HG02759 (cell line): ENCODE data around the gene TTLL12.

Experiments
- ATAC-seq: cut with Tn5 transposase; IDR thresholded peaks from one replicate; pipeline ENCODE4 v1.9.1; 2021; ENCODE audit warnings: mild to moderate bottlenecking, moderate library complexity; ENCODE audit not compliant: unreplicated experiment

Gene TTLL12

DNA sequence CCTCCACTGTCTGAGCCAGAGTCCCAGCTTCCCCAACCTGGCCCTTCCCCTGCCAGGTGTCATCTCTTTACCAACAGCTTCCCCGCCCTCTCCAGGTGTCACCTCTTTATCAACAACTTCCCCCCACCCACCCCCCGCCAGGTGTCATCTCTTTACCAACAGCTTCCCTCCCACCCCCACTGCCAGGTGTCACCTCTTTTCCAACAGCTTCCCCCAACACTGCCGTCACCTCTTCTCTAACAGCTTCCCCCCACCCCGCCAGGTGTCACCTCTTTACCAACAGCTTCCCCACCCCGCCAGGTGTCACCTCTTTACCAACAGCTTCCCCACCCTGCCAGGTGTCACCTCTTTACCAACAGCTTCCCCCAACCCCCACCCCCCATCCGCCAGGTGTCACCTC is 29.8 kb upstream of the TTLL12 start:
- no peak for ATAC-seq

DNA sequence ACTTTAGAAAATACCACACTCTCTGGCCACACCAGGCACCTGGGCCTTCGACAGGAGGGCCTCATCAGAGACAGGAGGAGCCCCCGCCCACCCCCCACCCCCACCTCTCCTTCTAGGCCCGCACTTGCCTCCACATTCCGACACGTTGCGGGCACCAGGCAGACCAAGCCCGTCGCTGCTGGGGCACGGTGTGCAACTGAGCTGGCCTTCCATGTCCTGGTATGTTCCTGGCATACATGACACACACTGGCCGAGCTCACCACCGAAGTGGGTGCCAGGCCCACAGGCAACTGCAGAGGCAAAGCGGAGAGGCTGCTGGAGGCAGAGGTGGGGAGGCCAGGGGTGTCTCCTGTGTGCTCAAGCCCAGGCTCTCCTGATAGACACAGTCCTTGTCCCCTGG is 27.0 kb upstream of the TTLL12 start:
- ATAC-seq: no peak

DNA sequence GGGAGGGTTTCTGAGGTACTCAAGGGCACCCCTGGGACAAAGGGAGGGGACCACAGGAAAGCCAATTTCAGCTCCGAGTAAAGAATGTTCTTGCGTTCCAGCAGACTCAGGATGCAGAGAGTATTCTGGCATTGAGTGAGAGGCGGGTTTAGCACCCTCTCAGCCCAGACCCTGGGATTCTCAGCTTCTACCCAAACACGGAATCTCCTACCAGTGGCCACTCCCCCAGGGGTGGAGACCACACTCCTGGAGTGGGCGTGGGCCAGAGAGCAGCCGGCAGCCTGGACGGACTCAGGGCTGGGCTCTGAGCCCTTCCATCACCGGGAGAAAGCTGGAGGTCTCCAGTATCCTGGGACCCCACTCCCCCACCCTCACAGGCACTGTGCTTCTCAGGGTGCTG is 26.1 kb upstream of the TTLL12 start:
- ATAC-seq: no peak

DNA sequence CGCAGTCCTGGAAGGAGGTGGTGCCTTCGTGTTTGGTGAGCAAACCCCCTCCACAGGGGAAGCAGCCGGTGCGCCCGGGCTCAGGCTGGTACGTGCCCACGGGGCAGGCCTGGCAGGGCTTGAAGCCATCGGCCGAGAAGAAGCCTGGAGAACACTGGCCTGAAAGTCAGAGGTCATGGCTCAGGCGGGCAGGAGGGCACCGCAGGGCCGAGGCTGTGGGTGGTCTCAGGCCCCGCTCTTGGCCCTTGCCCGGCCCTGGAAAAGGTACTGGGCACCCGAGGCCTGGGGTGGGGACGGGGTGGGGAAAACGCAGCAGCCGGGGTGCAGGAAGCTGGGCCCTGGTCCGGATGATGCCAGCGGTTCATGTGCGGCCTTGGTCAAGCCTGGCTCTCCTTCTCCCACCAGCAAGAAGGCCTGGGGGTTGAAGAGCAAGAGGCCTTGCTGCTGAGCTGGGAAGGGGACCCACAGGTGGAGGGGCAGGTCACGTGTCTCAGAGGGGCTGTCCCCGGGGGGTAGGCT is 25.6 kb upstream of the TTLL12 start:
- no peak for ATAC-seq

DNA sequence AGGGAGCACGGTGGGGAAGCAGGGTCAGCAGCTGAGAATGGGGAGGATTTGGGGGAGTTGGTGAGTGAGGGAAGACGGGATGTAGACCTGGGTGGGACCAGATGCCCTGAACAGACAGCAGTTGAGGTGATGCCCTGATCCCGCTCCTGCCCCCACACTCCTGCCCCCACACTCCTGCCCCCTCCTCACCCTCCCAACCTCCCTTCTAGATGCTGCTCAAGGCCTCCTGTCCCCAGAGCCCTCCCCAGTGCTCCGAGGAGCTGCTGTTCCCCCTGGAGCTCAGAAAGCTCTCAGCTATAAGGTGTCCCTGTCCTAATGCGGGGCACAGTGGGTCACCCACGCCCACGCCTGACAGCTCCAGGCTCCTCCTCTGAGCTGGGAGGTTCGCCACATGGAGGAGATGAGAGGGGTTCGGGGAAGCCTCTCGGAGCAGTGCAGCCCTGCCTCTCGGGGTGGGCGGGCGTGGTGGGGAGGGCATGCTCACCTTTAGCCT is 25.1 kb upstream of the TTLL12 start:
- ATAC-seq: no peak

DNA sequence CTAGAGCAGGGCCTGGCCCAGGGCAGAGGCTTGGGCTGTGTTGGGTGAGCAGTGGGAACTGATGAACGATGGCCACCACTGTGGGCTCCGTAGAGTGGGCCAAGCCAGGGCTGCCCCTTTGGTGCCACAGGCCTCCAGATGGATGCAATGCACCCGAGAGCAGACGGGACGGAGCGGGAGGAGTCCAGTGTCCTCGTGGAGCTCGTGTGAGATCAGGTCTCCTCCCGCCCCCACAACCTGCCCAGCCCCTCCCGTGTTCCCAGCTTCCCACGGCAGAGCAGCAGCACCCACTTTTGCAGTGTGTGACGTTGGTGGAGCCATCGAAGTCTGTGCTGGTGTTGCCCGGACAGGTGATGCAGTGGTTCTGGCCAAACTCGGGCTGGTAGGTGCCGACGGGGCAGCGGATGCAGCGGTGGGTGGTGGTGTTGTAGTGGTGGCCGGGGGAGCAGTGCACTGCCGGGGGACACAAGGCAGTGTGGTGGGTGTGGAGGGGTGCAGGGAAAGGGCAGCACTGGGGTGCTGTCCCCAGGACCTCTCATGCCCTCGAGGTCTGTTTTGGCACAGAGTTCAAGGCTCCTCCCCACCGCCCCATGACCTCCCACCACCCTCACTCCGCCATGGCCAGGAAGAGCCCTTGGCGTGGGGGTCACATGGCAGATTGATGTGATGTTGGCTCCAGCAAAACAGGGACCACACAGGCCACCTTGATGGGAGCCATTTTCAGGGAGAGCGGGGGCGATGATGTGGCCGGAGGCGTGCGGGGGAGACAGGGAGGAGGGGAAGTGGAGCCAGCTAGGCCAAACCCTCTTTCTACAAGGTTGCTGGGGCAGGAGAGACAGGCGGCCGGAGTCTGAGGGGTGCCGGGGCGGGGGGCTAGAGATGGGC is 23.9 kb upstream of the TTLL12 start:
- ATAC-seq: no peak

DNA sequence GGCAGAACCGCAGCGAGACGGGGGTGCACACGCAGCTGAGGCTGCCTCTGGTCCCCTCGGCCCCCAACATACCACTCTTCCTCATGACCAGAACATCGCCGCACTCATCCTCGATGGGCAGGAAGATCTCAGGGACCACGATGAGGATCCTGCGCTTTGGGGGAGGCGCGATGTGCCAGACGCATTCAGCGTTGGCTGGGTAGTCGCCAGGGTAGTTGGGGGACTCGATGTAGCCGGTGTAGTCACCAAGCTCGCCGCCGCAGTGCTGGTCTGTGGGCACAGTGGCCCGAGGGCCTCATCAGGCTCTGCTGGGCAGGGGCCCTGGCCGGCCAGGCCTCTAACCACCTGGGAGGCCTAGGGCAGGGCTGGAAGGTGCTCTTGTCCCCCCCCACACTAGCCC is 23.0 kb upstream of the TTLL12 start:
- ATAC-seq: no peak

DNA sequence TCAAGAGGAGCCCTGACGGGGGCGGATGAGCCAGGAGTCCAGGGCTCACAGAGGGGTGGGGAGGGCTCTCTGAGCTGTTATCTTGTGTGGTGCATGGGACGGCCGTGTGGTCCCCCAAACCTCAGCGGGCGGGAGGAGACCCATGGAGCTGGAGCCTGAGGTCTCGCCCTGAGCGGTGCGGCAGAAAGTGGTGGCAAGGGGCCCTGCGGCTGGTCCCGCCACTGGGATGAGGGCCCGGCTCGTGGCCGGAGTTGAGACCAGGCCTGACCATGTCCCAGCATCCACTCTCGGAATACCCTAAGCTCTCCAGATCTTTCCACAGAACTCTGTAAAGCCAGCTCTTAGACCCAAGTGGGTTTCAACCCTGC is 22.6 kb upstream of the TTLL12 start:
- ATAC-seq: no peak

DNA sequence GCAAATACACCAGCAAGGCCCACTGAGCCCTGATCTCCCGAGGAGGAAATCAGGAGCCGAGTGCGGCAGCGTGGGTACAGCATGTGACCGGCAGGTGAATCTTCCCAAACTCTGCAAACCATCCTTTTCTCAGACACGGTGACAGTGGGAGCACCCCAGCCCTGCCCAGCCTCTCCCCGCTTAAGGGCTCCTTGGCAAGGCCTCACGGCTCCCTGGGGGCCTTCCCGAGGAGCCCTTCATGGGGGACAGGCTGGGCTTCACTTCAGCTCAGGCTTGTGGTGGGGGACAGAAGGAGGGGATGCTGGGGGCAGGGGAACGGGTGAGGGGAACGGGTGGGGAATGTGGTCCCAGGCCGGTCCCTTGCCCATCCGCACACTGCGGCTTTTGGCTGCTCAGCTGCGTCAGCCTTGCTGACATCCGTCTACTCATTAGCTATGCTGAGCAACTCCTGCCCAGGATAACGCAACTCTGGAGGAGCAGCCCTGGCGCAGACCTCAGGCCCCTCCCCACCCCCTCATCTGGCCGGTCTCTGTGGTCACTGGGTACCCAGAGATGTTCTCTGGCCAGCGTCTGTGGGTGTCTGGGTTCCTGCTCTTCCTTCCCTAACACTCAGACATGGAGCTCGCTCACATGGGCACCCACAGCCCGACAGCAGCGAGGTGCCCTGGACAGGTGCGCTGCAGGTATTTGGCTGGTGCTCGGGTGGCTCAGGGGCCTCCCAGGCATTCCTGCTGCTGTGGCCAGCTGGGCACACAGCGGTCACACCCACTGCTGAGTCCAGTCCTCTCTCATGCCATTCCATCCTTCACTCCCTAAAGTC is 22.0 kb upstream of the TTLL12 start:
- no peak for ATAC-seq

DNA sequence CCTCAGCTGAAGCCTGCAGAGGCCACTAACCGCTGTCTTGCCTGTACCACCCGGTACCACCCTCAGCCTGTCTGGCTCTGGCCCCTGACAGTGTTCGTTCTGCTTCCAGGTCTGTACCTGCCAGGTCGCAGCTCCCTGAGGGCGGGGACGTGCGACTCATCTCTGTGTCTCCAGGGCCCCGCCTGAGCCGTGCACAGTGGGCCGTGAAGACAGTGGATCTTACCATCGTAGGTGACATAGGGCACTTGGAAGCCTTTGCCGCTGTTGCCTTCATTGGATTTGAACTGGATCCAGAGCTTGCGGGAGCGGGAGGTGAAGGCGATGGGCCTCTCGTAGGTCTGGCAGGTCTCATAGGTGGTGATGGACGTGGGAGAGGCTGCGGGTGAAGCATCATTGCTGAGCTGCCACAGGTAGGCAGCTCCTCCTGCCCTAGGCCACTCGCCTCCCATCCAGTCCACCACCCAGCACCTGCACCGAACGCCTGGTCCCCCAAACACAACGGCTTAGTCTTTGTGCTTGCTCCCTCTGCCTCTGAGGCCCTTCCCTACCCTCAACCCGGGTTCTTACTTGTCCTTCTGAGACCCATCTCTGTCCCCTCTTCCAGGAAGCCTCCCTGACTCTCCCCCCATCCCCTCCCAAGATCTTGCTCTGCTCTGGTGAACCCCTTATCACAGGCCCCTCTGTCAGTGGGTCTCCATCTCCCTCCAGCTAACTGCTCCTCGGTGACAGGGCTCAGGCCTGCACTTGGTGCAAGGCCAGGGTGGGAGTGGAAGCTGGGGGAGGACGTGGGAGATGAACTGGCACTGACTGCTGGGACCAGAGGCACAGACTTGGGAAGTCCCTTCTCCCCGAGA is 21.1 kb upstream of the TTLL12 start:
- ATAC-seq: no peak

DNA sequence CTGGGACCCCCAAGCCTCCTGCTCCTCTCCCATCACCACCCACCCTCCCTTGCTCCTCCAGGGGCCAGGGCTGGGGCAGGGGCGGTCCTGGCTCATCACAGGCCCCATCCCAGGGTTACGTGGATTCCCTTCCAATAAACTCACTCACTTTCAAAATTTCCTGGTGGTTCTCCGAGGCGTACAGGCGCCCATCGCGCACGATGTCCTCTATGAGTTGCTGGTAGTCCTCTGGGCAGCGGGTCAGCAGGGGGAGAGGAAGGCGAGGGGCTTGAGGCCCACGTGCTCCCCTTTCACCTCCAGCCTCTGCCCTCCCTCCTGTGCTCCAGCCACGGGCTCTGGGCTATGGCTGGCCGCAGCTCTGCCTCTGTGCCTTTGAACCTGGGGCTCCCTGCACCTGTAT is 20.5 kb upstream of the TTLL12 start:
- ATAC-seq: no peak

DNA sequence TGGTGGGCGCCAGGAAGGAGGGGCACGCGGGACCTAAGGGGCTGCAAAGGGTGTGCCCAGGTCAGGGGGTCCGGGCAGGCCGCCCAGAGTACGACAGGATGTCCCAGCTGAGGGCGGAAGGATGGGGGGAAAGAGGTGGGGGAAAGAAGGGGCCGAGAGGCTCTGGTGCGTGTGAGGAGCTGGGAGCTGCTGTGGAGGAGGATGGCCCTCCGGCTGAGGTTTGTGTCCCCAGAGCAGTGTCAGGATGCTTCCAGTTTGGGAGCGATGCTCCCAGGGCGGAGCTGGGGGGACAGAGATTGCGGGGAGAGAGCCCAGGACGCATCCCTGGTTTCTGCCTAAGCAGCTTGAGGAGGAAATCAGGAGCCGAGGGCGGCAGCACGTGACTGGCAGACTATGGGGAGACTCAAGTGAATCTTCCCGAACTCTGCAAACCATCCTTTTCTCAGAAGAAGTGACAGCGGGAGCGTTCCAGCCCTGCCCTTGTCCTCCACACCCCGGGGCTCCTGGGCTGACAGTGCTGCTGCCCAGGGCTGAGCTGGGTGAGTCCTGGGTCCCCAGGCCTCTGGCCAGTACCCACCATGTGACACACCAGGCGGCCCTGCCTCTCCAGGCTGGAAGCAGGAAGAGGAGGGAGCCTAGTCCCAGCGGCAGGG is 19.7 kb upstream of the TTLL12 start:
- ATAC-seq: no peak

DNA sequence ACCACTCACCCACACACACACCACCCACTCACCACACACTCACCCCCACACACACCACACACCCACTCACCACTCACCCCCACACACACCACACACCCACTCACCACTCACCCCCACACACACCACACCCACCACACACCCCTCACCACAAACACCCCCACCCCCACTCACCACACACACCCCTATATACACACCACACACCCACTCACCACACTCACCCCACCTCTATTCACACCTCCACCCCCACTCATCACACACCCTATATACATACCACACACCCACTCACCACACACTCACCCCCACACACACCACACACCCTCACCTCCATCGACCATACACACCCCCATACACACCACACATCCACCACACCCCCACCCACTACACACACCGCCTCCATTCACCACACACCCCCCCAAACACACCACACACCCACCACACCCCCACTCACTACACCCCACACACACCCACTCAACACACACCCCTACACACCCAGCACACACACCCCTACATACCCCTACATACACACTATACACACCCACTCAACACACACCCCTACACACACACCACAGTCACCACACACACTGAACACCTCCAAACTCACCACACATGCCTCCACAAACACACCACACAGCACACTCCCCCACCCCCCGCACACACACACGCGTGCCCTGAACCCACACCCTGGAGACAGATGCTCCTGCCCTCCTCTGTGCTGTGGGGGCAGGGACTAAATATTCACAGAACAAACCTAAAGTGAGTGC is 19.0 kb upstream of the TTLL12 start:
- ATAC-seq: no peak

DNA sequence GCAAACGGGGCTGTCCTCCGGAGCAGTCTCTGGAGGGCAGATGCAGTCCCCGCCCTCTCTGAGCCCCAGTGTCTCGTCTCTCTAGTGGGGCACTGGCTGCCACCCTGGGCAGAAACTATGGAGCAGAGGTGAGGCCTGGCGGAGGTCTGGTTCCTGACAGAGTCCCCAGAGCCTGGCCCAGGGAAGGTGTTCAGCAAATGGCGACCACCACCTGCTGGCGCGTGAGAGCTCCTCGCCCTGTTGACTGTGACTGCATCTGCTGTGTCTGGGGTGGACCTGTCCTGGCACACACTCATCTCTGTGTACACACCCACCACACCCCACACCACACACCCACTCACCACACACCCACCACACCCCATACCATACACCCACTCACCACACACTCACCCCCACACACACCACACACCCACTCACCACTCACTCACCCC is 18.3 kb upstream of the TTLL12 start:
- no peak for ATAC-seq

DNA sequence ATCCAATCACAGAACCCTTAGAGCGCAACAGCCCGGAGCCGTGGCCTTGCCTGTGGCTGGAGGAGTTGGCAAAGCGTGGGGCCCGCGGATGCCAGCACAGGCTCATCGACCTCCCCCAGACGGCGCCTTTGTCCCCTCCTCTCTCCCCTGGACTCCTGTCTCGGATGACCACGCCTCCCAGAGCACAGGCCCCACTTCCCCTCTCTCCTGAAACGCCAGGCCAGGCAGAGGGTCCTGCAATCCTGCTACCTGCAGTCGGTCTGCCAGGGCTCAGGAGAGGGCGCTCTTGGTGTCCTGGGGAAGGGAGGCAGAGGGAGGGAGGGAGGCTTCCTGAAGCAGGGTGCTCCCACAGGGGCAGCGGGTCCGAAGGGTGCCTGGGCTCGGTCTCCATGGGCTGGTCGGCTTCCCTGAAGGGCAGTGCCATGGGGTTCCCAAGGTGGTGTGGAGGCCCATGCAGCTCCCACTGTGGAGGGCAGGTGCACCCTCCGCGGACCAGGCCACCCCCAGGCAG is 16.6 kb upstream of the TTLL12 start:
- ATAC-seq: no peak

DNA sequence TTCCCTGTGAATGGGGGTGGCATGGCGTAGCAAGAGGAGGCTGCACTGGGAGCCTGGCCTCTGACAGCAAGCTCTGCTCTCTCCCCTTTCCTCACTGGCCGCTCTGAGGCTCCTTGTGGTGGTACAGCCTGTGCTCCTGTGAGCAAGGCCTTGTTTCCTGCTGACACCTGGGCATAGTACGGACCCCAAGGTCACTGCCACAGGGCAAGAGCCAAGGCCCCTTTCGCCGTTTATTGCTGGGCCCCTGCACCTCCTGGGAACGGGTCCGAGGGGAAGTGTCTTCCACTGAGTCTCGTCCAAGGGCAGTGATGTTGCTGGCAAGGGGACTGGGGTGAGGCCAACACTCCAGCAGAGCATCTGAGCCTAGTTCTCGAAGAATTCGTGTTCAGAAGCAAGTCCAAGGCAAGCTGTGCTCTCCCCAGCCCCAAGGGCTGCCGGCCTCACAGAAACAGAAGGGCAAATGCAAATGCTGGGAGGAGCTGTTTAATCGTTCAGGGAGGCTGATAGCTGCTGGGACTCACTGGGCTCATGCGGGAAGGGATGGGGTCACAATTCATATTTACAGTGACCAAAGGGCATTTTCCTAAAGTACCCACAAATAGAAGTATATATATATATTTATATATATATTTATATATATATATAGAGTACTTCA is 15.9 kb upstream of the TTLL12 start:
- no peak for ATAC-seq

DNA sequence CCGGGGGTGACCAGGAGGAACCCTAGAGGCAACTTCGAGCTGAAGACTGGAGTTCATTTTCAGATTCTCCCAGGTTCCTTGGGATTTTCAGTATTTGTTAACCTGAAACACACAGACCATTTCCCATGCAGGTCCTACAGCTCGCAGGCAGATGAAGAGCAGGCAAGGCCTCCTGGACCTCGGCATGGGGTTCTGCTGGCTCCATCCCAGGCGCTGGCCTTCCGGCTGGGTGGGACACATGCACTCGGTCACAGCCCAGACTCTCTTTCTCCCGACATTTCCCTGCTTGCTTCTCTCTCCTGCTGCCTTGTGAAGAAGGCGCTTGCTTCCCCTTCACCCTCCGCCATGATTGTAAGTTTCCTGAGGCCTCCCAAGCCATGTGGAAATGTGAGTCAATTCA is 15.4 kb upstream of the TTLL12 start:
- ATAC-seq: no peak

DNA sequence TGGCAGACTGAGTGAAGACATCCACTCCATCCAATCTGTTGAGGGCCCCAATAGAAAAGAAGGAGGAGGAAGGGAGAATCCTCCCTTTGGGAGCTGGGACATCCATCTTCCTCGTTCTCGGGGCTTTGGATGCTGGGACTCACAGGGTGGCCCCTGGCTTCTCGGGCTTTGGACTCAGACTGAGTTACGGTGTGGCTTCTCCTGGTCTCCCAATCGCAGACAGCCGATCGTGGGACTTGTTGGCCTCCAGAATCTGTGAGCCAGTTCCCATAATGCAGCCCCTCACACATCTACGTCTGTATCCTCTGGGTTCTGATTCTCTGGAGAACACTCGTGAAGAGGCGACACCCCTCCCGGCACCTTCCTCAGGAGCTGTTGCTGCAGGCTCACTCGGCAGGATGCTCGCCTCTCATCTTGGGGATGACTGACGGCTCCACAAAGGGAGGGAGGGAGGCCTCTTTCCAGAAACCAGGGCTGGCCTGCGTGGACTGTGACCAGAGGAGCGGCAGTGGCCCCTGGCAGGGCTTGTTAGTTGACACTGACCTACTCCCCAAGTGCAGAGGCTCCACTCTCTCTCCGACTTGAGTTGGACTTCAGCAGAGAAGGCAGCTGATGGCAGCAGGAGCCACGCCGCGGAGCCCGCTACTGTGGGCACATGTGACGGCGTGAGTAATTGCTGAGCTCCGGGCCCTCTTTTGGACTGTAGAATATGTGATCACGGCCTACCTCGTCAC is 14.7 kb upstream of the TTLL12 start:
- no peak for ATAC-seq
